Measurements from ENCODE around the gene ZP3. TPM values are rescaled to one million over a fixed set of nuclear protein-coding genes. Genes with fewer than 3 reads are reported as not detected.
"Not testable (repeated sequence)": the region's sequence is repeated elsewhere in the genome, so short reads cannot be mapped to it uniquely, and the experiment has no call there.

The ZP3 gene
- total RNA-seq, 1 donor from 2014 or later, result 6.0 TPM

DNA sequence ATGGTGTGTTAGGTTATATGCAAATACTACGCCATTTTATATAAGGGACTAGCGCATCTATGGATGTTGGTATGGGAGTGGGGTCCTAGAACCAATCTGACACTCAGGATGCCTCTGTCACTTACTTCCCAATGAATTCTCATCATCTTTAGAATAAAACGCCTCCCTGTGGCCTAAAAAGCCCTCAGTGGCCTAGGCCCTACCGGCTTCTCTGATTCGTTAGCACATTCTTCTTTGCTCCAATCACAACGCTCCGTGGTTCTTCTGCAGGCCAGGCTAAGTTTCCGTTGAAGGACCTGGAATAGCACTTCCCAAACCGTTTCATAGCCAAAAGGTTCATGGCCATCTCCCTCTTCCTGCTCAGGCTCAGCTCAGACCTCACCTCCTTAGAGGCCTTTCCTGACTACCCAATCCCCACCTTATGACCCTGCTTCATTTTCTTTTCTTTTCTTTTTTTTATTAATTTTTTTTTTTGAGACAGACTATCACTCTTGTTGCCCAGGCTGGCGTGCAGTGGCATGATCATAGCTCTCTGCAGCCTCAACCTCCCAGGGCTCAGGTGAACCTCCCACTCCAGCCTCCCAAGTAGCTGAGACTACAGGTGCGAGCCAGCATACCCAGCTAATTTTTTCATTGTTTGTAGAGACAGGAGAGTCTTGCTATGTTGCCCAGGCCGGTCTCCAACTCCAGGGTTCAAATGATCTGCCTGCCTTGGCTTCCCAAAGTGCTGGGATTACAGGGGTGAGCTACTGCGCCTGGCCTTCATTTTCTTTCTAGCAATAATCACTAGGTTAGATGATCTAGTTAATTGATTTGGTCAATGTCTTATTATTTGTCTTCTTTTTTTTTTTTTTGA is 41.4 kb upstream of the ZP3 start:
- H3K27me3 ChIP-seq (ENCODE audit: control insufficient read depth, insufficient read depth, low read length), result no peaks in the 10 kb centered on the region
- no peak for DNase-seq (ENCODE audit: low read depth)
- no peak overlapping the region for H3K4me3 ChIP-seq (ENCODE audit: low read depth, low read length)
- TF ChIP-seq CTCF (IDR thresholded peaks at IDR 0.05; ENCODE audit: insufficient read depth, low read length, poor library complexity, severe bottlenecking), result no peak
- H3K36me3 ChIP-seq (ENCODE audit: control insufficient read depth, insufficient read depth, low read length), result no peaks in the 10 kb centered on the region

- no peak for TF ChIP-seq CTCF (IDR thresholded peaks at IDR 0.05; ENCODE audit: insufficient read depth, low read length, poor library complexity, severe bottlenecking)
- Histone ChIP-seq H3K36me3 (ENCODE audit: control insufficient read depth, insufficient read depth, low read length) (no peaks in the 10 kb centered on the region), H3K4me3 (ENCODE audit: low read depth, low read length) (no peak overlapping the region), H3K27me3 (ENCODE audit: control insufficient read depth, insufficient read depth, low read length) (no peaks in the 10 kb centered on the region)
- DNase-seq (ENCODE audit: low read depth), result no peak
Measured at GRCh38 chr7:76386691-76387260, 38.0 kb upstream of the ZP3 start.

GRCh38 chr7:76387789-76388188 is 37.0 kb upstream of the ZP3 start:
- not testable (repeated sequence) for H3K27me3 ChIP-seq (ENCODE audit: control insufficient read depth, insufficient read depth, low read length); H3K4me3 ChIP-seq (ENCODE audit: low read depth, low read length); H3K36me3 ChIP-seq (ENCODE audit: control insufficient read depth, insufficient read depth, low read length); DNase-seq (ENCODE audit: low read depth)

GRCh38 chr7:76390092-76390491 is 34.7 kb upstream of the ZP3 start:
- TF ChIP-seq CTCF (IDR thresholded peaks at IDR 0.05; ENCODE audit: insufficient read depth, low read length, poor library complexity, severe bottlenecking), result no peak
- Histone ChIP-seq H3K4me3 (ENCODE audit: low read depth, low read length) (no peak overlapping the region), H3K27me3 (ENCODE audit: control insufficient read depth, insufficient read depth, low read length) (no peaks in the 10 kb centered on the region), H3K36me3 (ENCODE audit: control insufficient read depth, insufficient read depth, low read length) (no peaks in the 10 kb centered on the region)
- DNase-seq (ENCODE audit: low read depth), result no peak

GRCh38 chr7:76392531-76393115 is 32.1 kb upstream of the ZP3 start:
- H3K4me3 ChIP-seq (ENCODE audit: low read depth, low read length), result peak overlapping the region; percentile 25
- no peaks in the 10 kb centered on the region for H3K27me3 ChIP-seq (ENCODE audit: control insufficient read depth, insufficient read depth, low read length)
- TF ChIP-seq CTCF (IDR thresholded peaks at IDR 0.05; ENCODE audit: insufficient read depth, low read length, poor library complexity, severe bottlenecking), result no peak
- DNase-seq (ENCODE audit: low read depth), result no peak
- no peaks in the 10 kb centered on the region for H3K36me3 ChIP-seq (ENCODE audit: control insufficient read depth, insufficient read depth, low read length)
